ENCODE measurements around the gene MCF2L2.

DNA sequence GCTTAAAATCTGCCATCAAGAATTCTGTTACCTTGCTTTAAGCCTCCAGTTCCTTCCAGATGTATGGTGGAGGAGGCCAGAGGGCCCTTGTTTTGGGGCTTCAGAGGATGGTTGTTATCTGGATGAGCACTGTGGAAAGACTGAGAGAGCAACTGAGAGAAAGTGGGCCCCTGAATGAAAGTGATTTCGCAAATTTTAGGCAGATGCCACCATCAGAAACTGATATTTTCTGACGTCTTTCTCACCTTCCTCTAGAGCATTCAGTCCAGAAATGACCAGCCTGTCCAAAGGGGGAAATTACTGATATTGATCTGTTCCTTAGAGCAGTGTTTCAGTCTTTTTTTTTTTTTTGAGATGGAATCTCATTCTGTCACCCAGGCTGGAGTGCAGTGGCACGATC, 162.0 kb downstream of the MCF2L2 start:
- TF ChIP-seq, protein P1, sequence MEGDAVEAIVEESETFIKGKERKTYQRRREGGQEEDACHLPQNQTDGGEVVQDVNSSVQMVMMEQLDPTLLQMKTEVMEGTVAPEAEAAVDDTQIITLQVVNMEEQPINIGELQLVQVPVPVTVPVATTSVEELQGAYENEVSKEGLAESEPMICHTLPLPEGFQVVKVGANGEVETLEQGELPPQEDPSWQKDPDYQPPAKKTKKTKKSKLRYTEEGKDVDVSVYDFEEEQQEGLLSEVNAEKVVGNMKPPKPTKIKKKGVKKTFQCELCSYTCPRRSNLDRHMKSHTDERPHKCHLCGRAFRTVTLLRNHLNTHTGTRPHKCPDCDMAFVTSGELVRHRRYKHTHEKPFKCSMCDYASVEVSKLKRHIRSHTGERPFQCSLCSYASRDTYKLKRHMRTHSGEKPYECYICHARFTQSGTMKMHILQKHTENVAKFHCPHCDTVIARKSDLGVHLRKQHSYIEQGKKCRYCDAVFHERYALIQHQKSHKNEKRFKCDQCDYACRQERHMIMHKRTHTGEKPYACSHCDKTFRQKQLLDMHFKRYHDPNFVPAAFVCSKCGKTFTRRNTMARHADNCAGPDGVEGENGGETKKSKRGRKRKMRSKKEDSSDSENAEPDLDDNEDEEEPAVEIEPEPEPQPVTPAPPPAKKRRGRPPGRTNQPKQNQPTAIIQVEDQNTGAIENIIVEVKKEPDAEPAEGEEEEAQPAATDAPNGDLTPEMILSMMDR (IDR thresholded peaks at IDR 0.05) = no peak
- TF ChIP-seq POLR2A (IDR thresholded peaks at IDR 0.05) = no peak
